Activated naive CD4-positive, alpha-beta T cell treated with anti-CD3 and anti-CD28 coated beads, Interleukin-2, amount 10 ng/mL, durations not matched to agents 7 days and 5 days (primary cell): ENCODE measurements around the gene PRKACA.
A peak's percentile ranks its signal among the peaks of the same experiment; 100 is the strongest.

Experiments
- CTCF ChIA-PET: fragments of 350-600 bp; sonication (Branson Sonifier 250); formaldehyde crosslinking; loops from one replicate; lab custom pipeline; 2021; ENCODE audit warnings: antibody characterized with exemption; lab: Charles Lee
- DNase-seq: peaks from one replicate; pipeline ENCODE4 v3.0.0-alpha.2; 2020
- H3K27ac Mint-ChIP-seq: one replicate; pipeline ENCODE4 v1.8.0; 2021; ENCODE audit warnings: mild to moderate bottlenecking, moderate library complexity, mixed read lengths
- H3K27me3 Mint-ChIP-seq: one replicate; pipeline ENCODE4 v1.8.0; 2021; ENCODE audit warnings: mild to moderate bottlenecking, mixed read lengths
- H3K36me3 Mint-ChIP-seq: one replicate; pipeline ENCODE4 v1.8.0; 2021; ENCODE audit warnings: mixed read lengths
- H3K4me1 Mint-ChIP-seq: one replicate; pipeline ENCODE4 v1.8.0; 2021; ENCODE audit warnings: mixed read lengths
- H3K4me3 Mint-ChIP-seq: one replicate; pipeline ENCODE4 v1.8.0; 2021; ENCODE audit warnings: mild to moderate bottlenecking, moderate library complexity, mixed read lengths
- H3K9me3 Mint-ChIP-seq: one replicate; pipeline ENCODE4 v1.8.0; 2021; ENCODE audit warnings: mixed read lengths

PRKACA gene

GRCh38 chr19:14116918-14117578 lies 514 bp downstream of the PRKACA start:
- DNase-seq = peak; percentile 46
- Mint-ChIP-seq H3K27me3 (no peaks in the 10 kb centered on the region), H3K9me3 (no peaks in the 10 kb centered on the region), H3K27ac (peak overlapping the region; percentile 84), H3K4me3 (peak overlapping the region; percentile 87), H3K4me1 (peaks cover 53% of the 10 kb centered on the region), H3K36me3 (peaks cover 10% of the 10 kb centered on the region)
- CTCF ChIA-PET = interaction anchor here (4.0 to 4.2 kb wide), 2 partner anchors 44 to 236 kb away, joined by 22 to 31 read pairs; partner anchors contain the start of gene MISP3

GRCh38 chr19:14116525-14116917 lies 1.0 kb downstream of the PRKACA start:
- Mint-ChIP-seq H3K4me3 (peak overlapping the region; percentile 87), H3K27ac (peak overlapping the region; percentile 84)
- no peak for DNase-seq

DNA sequence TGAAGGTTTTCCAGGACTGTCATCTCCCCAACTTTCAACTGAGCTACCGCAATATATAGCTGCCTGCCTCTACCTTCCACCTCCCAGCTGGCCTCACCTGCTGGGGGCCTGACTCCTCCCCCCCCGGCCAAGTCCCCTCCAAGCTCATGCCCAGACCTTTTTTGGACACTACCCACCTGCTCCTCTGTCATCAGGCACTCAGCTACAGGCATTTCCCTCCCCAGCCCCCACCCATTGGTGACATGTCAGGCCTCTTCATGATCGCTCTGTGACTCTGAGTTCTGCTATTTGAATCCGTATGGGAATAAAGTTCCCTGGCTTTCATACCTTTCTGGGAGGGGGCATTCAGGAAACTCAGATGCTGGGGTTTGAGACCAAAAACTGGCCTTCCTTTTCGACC lies 1.8 kb downstream of the PRKACA start:
- H3K36me3 Mint-ChIP-seq = peaks cover 10% of the 10 kb centered on the region
- no peak for DNase-seq
- H3K9me3 Mint-ChIP-seq = no peaks in the 10 kb centered on the region
- H3K27ac Mint-ChIP-seq = no peak overlapping the region
- peaks cover 62% of the 10 kb centered on the region for H3K4me1 Mint-ChIP-seq
- no peaks in the 10 kb centered on the region for H3K27me3 Mint-ChIP-seq
- CTCF ChIA-PET = interaction anchor here (1.0 to 4.2 kb wide), 10 partner anchors 20 to 235 kb away, joined by 3 to 31 read pairs (median 7); partner anchors contain the start of genes ASF1B and MISP3
- H3K4me3 Mint-ChIP-seq = peak overlapping the region; percentile 87

More at GRCh38 chr19:14116525-14116917, 1.0 kb downstream of the PRKACA start:
- Mint-ChIP-seq H3K9me3 (no peaks in the 10 kb centered on the region), H3K27me3 (no peaks in the 10 kb centered on the region), H3K4me1 (peaks cover 59% of the 10 kb centered on the region), H3K36me3 (peaks cover 10% of the 10 kb centered on the region)
- CTCF ChIA-PET = interaction anchor here (1.5 to 4.2 kb wide), 6 partner anchors 19 to 236 kb away, joined by 3 to 31 read pairs (median 13); partner anchors contain the start of genes ASF1B and MISP3

- Mint-ChIP-seq H3K36me3 (peaks cover 4% of the 10 kb centered on the region), H3K27ac (no peak overlapping the region), H3K4me3 (no peak overlapping the region), H3K4me1 (peaks cover 61% of the 10 kb centered on the region), H3K9me3 (no peaks in the 10 kb centered on the region), H3K27me3 (no peaks in the 10 kb centered on the region)
- peak; percentile 69 for DNase-seq
- CTCF ChIA-PET = interaction anchor here (0.8 to 4.2 kb wide), 15 partner anchors 8 to 239 kb away, joined by 3 to 31 read pairs (median 4); partner anchors contain the start of genes ASF1B and MISP3
These were observed 2.7 kb downstream of the PRKACA start for GRCh38 chr19:14114854-14115253.

DNA sequence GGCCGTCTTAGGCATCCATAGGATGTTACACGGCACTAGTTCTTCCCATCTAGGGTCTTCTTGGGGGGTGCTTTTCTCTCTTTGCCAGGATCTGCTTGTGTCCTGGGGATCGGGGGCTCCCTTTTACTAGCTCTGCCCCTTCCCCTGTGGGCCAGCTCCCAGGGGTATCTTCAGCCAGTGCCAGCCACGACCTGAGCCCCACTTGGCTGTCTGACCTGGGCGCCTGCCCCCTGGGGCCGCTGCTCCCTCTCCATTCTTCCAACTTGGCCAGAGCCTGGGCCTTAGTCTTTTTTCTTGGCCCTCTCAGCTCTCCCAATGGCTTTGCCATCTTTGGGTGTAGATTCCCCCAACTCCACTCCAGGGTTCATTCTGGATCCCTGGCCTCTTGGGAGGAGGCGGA lies 3.1 kb downstream of the PRKACA start:
- Mint-ChIP-seq H3K27ac (no peak overlapping the region), H3K27me3 (no peaks in the 10 kb centered on the region), H3K4me3 (no peak overlapping the region), H3K36me3 (no peaks in the 10 kb centered on the region), H3K4me1 (peaks cover 61% of the 10 kb centered on the region), H3K9me3 (no peaks in the 10 kb centered on the region)
- CTCF ChIA-PET = interaction anchor here (0.8 to 4.2 kb wide), 12 partner anchors 9 to 239 kb away, joined by 3 to 31 read pairs (median 5); partner anchors contain the start of genes ASF1B and MISP3
- DNase-seq = no peak

DNA sequence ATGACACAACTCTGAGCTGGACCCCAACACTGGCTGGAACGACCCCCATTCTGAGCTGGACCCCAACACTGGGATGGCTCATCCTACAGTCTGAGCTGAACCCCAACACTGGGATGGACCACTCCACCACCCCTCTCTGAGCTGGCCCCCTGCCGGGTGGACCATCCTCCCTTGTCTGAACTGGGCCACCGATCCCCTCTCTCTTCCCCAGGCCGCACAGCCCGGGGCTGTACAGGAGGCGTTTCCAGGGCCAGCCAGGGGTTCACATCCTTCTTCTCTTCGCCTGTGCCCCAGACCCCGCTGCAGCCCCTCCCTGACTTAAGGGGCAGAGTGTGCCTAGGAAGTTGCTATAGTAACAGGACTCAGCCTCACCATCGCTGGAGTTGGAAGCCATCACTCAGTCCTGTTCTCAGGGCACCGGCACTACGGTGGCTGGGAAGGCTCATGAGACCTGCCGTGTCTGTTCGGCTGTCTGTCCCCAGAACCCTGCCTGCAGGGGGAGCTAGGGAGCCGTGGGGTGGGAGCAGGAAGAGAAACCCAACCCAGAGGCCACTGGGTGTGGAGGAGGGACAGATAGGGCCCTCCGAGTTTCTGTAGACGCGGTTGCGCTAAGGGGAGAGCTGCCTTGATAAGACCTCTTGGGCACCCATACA lies 3.7 kb downstream of the PRKACA start:
- no peaks in the 10 kb centered on the region for H3K27me3 Mint-ChIP-seq
- H3K4me1 Mint-ChIP-seq = peaks cover 57% of the 10 kb centered on the region
- H3K27ac Mint-ChIP-seq = peak overlapping the region; percentile 37
- peak; percentile 57 for DNase-seq
- H3K9me3 Mint-ChIP-seq = no peaks in the 10 kb centered on the region
- no peaks in the 10 kb centered on the region for H3K36me3 Mint-ChIP-seq
- no peak overlapping the region for H3K4me3 Mint-ChIP-seq
- CTCF ChIA-PET = interaction anchor here (0.8 to 4.2 kb wide), 10 partner anchors 11 to 238 kb away, joined by 3 to 31 read pairs (median 6); partner anchors contain the start of genes ASF1B and MISP3

DNA sequence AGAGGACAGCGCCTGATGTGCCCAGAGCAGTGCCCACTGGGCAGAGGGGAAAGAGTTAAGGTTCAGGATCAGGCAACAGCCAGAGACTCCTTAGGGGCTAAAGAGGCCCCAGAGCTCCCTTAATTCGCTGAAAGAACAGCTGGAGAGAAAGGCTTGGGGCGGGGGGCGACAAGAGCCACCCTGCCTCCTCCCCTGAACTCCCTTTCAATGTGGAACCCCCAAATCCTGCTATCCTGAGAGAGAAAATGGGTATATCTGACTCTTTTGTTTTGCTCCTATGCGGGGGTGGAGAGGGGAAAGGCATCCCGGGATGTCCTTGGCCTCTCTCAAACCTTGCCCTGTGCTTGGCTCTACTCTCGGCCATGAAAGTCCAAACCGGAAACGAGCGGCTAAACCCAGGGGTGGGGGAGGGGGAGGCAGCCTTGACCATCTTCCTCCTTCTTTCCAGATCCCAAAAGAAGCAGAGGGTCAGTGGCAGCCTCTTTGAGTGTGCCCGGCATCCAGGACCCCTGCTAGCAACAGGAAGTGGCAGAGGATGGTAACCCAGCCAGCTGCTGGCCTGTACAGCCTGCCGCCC lies 4.7 kb downstream of the PRKACA start:
- Mint-ChIP-seq H3K4me3 (no peak overlapping the region), H3K36me3 (no peaks in the 10 kb centered on the region), H3K27ac (peak overlapping the region; percentile 62), H3K4me1 (peaks cover 52% of the 10 kb centered on the region), H3K9me3 (no peaks in the 10 kb centered on the region), H3K27me3 (no peaks in the 10 kb centered on the region)
- DNase-seq = no peak
- CTCF ChIA-PET = interaction anchor here (0.6 to 4.2 kb wide), 8 partner anchors 10 to 232 kb away, joined by 3 to 31 read pairs (median 5); partner anchors contain the start of genes ASF1B and MISP3

DNA sequence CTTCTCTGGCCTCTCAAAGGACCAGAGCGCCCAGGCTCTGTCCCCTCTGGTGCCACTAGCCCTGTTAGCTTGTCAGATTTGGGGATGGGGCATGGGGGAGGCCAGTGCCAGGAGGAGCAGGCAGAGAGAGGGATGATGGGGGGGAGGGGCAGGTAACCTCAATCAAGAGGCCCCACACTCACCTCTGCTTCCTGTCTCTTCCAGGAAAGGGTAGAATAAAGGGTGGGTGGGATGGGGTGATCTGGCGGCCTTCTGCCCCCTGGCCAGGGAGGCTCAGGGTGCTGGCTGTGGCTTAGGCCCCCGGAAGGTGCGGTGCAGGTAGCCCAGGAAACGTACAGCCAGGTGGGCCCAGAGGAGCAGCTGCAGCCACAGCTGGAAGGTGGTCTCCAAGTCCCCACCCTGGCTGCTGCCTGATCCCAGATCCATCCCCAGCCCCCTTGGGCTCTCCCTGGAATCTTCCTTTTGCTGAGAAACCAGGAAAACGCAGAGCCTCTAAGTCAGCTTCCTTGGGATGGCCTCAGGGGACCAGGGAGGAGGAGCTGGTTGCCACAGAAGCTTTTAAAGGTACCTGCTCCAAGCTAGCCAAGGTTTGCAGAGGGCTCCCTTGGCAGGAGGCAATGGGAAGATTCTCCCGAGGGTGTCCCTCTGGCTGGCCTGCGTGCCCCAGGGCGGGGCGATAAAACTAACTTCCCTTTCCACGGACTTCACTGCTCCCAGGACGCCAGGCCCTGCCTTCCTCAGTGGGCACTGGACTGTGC lies 5.3 kb downstream of the PRKACA start:
- DNase-seq = no peak
- Mint-ChIP-seq H3K4me3 (no peak overlapping the region), H3K27me3 (no peaks in the 10 kb centered on the region), H3K4me1 (peaks cover 52% of the 10 kb centered on the region), H3K27ac (peak overlapping the region; percentile 64), H3K9me3 (no peaks in the 10 kb centered on the region), H3K36me3 (no peaks in the 10 kb centered on the region)
- CTCF ChIA-PET = interaction anchor here (1.0 to 2.0 kb wide), 4 partner anchors 10 to 208 kb away, joined by 3 to 7 read pairs (median 3); no protein-coding TSS in a partner anchor

GRCh38 chr19:14111486-14111885 lies 6.1 kb downstream of the PRKACA start:
- no peak overlapping the region for H3K4me3 Mint-ChIP-seq
- H3K9me3 Mint-ChIP-seq = no peaks in the 10 kb centered on the region
- H3K27me3 Mint-ChIP-seq = no peaks in the 10 kb centered on the region
- peaks cover 47% of the 10 kb centered on the region for H3K4me1 Mint-ChIP-seq
- no peak for DNase-seq
- H3K27ac Mint-ChIP-seq = peak overlapping the region; percentile 64
- CTCF ChIA-PET = interaction anchor here (1.2 kb wide), 1 partner anchor 207 kb away, joined by 3 read pairs; no protein-coding TSS in a partner anchor
- H3K36me3 Mint-ChIP-seq = no peaks in the 10 kb centered on the region

DNA sequence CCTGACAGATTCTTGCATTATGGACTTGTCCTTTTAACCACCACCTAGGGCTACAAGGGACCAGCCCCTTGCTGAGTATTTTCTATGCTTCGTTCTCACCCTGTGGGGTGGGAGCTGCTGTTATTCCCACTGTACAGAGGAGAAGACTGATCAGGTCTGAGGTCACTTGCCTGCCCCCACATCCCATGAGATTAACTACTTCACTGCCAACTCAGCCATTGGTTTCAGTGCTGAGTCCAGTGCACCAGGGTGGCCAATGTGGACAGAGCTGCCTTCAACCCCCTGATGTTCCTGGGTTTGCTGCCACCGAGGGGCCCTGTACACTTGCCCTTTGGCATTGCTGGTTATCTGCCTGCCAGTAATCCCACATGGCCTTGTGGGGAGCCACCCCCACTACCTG lies 6.9 kb downstream of the PRKACA start:
- CTCF ChIA-PET = no interaction called here
- H3K9me3 Mint-ChIP-seq = no peaks in the 10 kb centered on the region
- H3K27me3 Mint-ChIP-seq = no peaks in the 10 kb centered on the region
- no peak overlapping the region for H3K4me3 Mint-ChIP-seq
- no peak for DNase-seq
- H3K4me1 Mint-ChIP-seq = peaks cover 39% of the 10 kb centered on the region
- no peak overlapping the region for H3K27ac Mint-ChIP-seq
- H3K36me3 Mint-ChIP-seq = peaks cover 2% of the 10 kb centered on the region

DNA sequence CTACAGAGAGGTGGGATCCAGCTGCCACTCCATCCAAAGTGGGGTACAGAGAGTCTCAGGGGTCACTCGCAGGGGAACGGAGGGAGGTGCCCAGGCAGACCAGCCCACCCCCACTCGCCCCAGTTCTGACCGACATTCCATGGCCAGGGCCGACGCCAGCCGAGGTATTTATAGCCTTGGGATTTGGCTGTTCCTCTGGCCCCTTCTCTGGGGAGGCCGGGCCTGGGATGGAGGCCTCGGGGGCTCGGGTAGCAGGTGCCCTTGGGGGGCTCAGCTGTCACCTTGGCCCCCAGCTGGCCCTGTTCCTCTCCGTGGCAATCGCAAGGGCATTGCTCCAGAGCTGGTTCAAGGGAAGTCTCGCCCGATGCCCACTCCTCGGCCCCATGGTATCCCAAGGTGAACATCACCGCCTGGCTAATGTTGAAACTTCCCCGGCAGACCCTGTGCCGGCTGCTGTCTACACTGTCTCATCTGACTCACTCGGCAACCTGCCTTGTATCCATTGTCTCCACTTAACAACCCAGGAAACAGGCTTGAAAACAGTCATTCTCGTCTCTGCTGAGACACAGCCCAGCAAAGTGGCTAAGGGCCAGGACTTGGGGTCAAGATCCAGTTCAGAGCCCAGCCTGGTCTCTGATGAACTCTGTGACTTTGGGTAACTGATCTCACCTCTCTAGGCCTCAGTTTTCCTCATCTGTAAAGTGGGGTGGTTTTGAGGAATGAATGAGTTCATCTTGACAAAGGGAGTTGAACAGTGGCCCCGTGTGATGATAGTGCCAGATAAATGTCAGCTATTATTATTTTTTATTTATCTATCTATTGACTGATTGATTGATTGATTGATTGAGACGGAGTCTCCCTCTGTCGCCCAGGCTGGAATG lies 9.7 kb downstream of the PRKACA start:
- Mint-ChIP-seq H3K4me1 (peaks cover 17% of the 10 kb centered on the region), H3K27me3 (no peaks in the 10 kb centered on the region), H3K4me3 (no peak overlapping the region), H3K9me3 (no peaks in the 10 kb centered on the region), H3K36me3 (peaks cover 10% of the 10 kb centered on the region), H3K27ac (peak overlapping the region; percentile 9)
- DNase-seq = no peak
- CTCF ChIA-PET = interaction anchor here (1.3 kb wide), 1 partner anchor 25 kb away, joined by 4 read pairs; no protein-coding TSS in a partner anchor

GRCh38 chr19:14106840-14107239 lies 10.7 kb downstream of the PRKACA start:
- Mint-ChIP-seq H3K4me1 (peaks cover 8% of the 10 kb centered on the region), H3K9me3 (no peaks in the 10 kb centered on the region), H3K4me3 (no peak overlapping the region), H3K27me3 (no peaks in the 10 kb centered on the region), H3K27ac (no peak overlapping the region), H3K36me3 (peaks cover 12% of the 10 kb centered on the region)
- CTCF ChIA-PET = no interaction called here
- DNase-seq = no peak

- DNase-seq = no peak
- H3K4me1 Mint-ChIP-seq = peaks cover 2% of the 10 kb centered on the region
- peak overlapping the region; percentile 45 for H3K27ac Mint-ChIP-seq
- no peak overlapping the region for H3K4me3 Mint-ChIP-seq
- no peaks in the 10 kb centered on the region for H3K9me3 Mint-ChIP-seq
- peaks cover 15% of the 10 kb centered on the region for H3K36me3 Mint-ChIP-seq
- no peaks in the 10 kb centered on the region for H3K27me3 Mint-ChIP-seq
- CTCF ChIA-PET = no interaction called here
These were observed 11.9 kb downstream of the PRKACA start for GRCh38 chr19:14105680-14106079.
